H1 (cell line): ENCODE data around the gene ZSCAN12. TPM values are rescaled to one million over a fixed set of nuclear protein-coding genes. Genes with fewer than 3 reads are reported as not detected.

ENCODE experiments used
- USF2 ChIP-seq: IDR thresholded peaks from 2 replicates; pipeline ENCODE4 v1.6.1; 2011; ENCODE audit warnings: low read length, improper control_type of control experiment
- polyA plus RNA-seq, 7 experiments: library from polyadenylated mRNA; depleted of rRNA in 3 of 7; stranded (reverse) in 5 of 7; unstranded in 2 of 7; fragments of >200 nt in 5 of 7; fragments of 200-250 nt in 2 of 7; gene quantifications; 1 replicate in 5 of 7; 2 replicates in 1 of 7; 4 replicates in 1 of 7; pipeline versions ENCODE4 v1.2.1 to v1.2.3, GENCODE V29; 2011 to 2013; ENCODE audit warnings: missing spikeins in 2 of 7, mixed read lengths in 2 of 7
- total RNA-seq: library from RNA; stranded (reverse); fragmentation: NEBNext Ultra II Directional; extraction: Animal tissue kit (Norgen Biotek cat#: 25700); gene quantifications from 2 replicates; pipeline ENCODE4 v1.2.1, GENCODE V29; 2021
- TF ChIP-seq, protein P1 (sequence below): fragments of 300-600 bp; sonication (generic); IDR thresholded peaks from 2 replicates; pipeline ENCODE4 v1.7.1; 2012; ENCODE audit warnings: low read length, moderate library complexity, mild to moderate bottlenecking, inconsistent platforms; ENCODE audit not compliant: insufficient replicate concordance

Gene ZSCAN12
- total and polyA plus RNA-seq, 2 of the 8 experiments (the other 6 are each of a cell fraction or from before 2014, with no cell fraction given), result 2.2 to 9.6 TPM

- TF ChIP-seq, protein P1, sequence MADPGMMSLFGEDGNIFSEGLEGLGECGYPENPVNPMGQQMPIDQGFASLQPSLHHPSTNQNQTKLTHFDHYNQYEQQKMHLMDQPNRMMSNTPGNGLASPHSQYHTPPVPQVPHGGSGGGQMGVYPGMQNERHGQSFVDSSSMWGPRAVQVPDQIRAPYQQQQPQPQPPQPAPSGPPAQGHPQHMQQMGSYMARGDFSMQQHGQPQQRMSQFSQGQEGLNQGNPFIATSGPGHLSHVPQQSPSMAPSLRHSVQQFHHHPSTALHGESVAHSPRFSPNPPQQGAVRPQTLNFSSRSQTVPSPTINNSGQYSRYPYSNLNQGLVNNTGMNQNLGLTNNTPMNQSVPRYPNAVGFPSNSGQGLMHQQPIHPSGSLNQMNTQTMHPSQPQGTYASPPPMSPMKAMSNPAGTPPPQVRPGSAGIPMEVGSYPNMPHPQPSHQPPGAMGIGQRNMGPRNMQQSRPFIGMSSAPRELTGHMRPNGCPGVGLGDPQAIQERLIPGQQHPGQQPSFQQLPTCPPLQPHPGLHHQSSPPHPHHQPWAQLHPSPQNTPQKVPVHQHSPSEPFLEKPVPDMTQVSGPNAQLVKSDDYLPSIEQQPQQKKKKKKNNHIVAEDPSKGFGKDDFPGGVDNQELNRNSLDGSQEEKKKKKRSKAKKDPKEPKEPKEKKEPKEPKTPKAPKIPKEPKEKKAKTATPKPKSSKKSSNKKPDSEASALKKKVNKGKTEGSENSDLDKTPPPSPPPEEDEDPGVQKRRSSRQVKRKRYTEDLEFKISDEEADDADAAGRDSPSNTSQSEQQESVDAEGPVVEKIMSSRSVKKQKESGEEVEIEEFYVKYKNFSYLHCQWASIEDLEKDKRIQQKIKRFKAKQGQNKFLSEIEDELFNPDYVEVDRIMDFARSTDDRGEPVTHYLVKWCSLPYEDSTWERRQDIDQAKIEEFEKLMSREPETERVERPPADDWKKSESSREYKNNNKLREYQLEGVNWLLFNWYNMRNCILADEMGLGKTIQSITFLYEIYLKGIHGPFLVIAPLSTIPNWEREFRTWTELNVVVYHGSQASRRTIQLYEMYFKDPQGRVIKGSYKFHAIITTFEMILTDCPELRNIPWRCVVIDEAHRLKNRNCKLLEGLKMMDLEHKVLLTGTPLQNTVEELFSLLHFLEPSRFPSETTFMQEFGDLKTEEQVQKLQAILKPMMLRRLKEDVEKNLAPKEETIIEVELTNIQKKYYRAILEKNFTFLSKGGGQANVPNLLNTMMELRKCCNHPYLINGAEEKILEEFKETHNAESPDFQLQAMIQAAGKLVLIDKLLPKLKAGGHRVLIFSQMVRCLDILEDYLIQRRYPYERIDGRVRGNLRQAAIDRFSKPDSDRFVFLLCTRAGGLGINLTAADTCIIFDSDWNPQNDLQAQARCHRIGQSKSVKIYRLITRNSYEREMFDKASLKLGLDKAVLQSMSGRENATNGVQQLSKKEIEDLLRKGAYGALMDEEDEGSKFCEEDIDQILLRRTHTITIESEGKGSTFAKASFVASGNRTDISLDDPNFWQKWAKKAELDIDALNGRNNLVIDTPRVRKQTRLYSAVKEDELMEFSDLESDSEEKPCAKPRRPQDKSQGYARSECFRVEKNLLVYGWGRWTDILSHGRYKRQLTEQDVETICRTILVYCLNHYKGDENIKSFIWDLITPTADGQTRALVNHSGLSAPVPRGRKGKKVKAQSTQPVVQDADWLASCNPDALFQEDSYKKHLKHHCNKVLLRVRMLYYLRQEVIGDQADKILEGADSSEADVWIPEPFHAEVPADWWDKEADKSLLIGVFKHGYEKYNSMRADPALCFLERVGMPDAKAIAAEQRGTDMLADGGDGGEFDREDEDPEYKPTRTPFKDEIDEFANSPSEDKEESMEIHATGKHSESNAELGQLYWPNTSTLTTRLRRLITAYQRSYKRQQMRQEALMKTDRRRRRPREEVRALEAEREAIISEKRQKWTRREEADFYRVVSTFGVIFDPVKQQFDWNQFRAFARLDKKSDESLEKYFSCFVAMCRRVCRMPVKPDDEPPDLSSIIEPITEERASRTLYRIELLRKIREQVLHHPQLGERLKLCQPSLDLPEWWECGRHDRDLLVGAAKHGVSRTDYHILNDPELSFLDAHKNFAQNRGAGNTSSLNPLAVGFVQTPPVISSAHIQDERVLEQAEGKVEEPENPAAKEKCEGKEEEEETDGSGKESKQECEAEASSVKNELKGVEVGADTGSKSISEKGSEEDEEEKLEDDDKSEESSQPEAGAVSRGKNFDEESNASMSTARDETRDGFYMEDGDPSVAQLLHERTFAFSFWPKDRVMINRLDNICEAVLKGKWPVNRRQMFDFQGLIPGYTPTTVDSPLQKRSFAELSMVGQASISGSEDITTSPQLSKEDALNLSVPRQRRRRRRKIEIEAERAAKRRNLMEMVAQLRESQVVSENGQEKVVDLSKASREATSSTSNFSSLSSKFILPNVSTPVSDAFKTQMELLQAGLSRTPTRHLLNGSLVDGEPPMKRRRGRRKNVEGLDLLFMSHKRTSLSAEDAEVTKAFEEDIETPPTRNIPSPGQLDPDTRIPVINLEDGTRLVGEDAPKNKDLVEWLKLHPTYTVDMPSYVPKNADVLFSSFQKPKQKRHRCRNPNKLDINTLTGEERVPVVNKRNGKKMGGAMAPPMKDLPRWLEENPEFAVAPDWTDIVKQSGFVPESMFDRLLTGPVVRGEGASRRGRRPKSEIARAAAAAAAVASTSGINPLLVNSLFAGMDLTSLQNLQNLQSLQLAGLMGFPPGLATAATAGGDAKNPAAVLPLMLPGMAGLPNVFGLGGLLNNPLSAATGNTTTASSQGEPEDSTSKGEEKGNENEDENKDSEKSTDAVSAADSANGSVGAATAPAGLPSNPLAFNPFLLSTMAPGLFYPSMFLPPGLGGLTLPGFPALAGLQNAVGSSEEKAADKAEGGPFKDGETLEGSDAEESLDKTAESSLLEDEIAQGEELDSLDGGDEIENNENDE, result no peak
- TF ChIP-seq USF2, result no peak
Observed at GRCh38 chr6:28401172-28401571, 1.6 kb upstream of the ZSCAN12 start (continued).
